ENCODE measurements around the gene POM121. TPM values are rescaled to one million over a fixed set of nuclear protein-coding genes. Genes with fewer than 3 reads are reported as not detected.
"Not testable (repeated sequence)": the region's sequence is repeated elsewhere in the genome, so short reads cannot be mapped to it uniquely, and the experiment has no call there.

POM121 gene
- total and polyA plus RNA-seq, 2 of the 8 experiments (the other 6 are each of a cell fraction or from before 2014, with no cell fraction given): 11.5 to 57.0 TPM

- H4K20me1 ChIP-seq (replicated peaks in 1 of 2; ENCODE audit: control insufficient read depth in 1 of 2, insufficient read depth in 2 of 2, low read length in 2 of 2); H3K36me3 ChIP-seq (ENCODE audit: control insufficient read depth in 2 of 4, insufficient read depth in 4 of 4, low read length in 3 of 4); H2BK15ac ChIP-seq (ENCODE audit: low read length); H3K9ac ChIP-seq (replicated peaks in 1 of 4; ENCODE audit: extremely low read depth in 1 of 4, low read depth in 3 of 4, low read length in 3 of 4); H3K4me2 ChIP-seq (ENCODE audit: insufficient read depth in 1 of 2, low read depth in 2 of 2, low read length in 2 of 2); H2BK20ac ChIP-seq (ENCODE audit: low read length); H3K4me3 ChIP-seq (ENCODE audit: extremely low read depth in 1 of 4, insufficient read depth in 2 of 4, low read depth in 3 of 4, low read length in 4 of 4); H2AK5ac ChIP-seq (ENCODE audit: low read depth, low read length); H2AFZ ChIP-seq (ENCODE audit: low read length); H3K56ac ChIP-seq (replicated peaks; ENCODE audit: insufficient read length, low read depth, low read length); H3K4me1 ChIP-seq (replicated peaks in 1 of 4; ENCODE audit: control insufficient read depth in 3 of 4, insufficient read depth in 4 of 4, low read length in 3 of 4); H2BK120ac ChIP-seq (replicated peaks; ENCODE audit: low read depth, low read length); H3K18ac ChIP-seq (ENCODE audit: extremely low read depth, low read length); H3K79me2 ChIP-seq (ENCODE audit: control insufficient read depth in 1 of 2, insufficient read depth in 2 of 2, low read length in 2 of 2); H3K23ac ChIP-seq (ENCODE audit: insufficient read length); H2BK5ac ChIP-seq (ENCODE audit: low read depth, low read length); FAIRE-seq; H3K27ac ChIP-seq (ENCODE audit: low read depth, low read length); H4K8ac ChIP-seq (ENCODE audit: extremely low read depth, insufficient read depth, low read length); H3K14ac ChIP-seq (ENCODE audit: insufficient read length); H3K79me1 ChIP-seq (ENCODE audit: low read depth, low read length); H3K23me2 ChIP-seq (ENCODE audit: low read depth, low read length); H4K91ac ChIP-seq (replicated peaks; ENCODE audit: insufficient read length, low read length); DNase-seq (ENCODE audit: low read depth in 1 of 2, low spot score in 2 of 2); H3K9me3 ChIP-seq (ENCODE audit: insufficient read depth in 2 of 2, low read depth in 1 of 2, low read length in 1 of 2); H3K27me3 ChIP-seq (replicated peaks in 1 of 4; ENCODE audit: control insufficient read depth in 3 of 4, extremely low read depth in 1 of 4, insufficient read depth in 3 of 4, low read length in 3 of 4); POLR2A ChIA-PET (ENCODE audit: partially characterized antibody); H4K5ac ChIP-seq (ENCODE audit: insufficient read length, low read depth, low read length); H2BK12ac ChIP-seq (ENCODE audit: low read depth, low read length); H3K4ac ChIP-seq (replicated peaks; ENCODE audit: insufficient read length, low read depth, low read length); CTCF ChIA-PET (ENCODE audit: partially characterized antibody): not testable (repeated sequence)
- no CpG with 5 or more reads among the region's 11 CpGs for WGBS, 2 experiments (ENCODE audit: extremely low coverage in 1 of 2, insufficient coverage in 1 of 2, insufficient read length in 1 of 2, insufficient replicate concordance in 2 of 2, low coverage in 1 of 2, low lambda C conversion rate in 2 of 2, missing lambda C conversion rate in 1 of 2)
These were observed 73.1 kb downstream of the POM121 start for GRCh38 chr7:72997887-72998468.

Small RNAs within 50 kb of the gene (small RNA-seq; reads per million reads assigned to genes)
- gene RF00019 (ENCODE audit: insufficient read depth): not detected

Other genes with a start within 250 kb of the POM121 start
- 11.5 and 12.6 TPM in 2 replicates for gene TYW1B, start 96.9 kb upstream of the POM121 start, total RNA-seq (2021; fragmentation: NEBNext Ultra II Directional; extraction: Animal tissue kit (Norgen Biotek cat#: 25700))
- 3.9 and 6.8 TPM in 2 replicates for gene TYW1B, start 96.9 kb upstream of the POM121 start, polyA plus RNA-seq (2011; rRNA removed)
- gene TRIM74, start 44.4 kb downstream of the POM121 start, total RNA-seq (2021; fragmentation: NEBNext Ultra II Directional; extraction: Animal tissue kit (Norgen Biotek cat#: 25700)): 0.52 TPM in 1 of 2 replicates, not detected in the other
- gene TRIM74, start 44.4 kb downstream of the POM121 start, polyA plus RNA-seq (2011; rRNA removed): not detected in 2 replicates
- gene SPDYE8, start 104.7 kb downstream of the POM121 start, total RNA-seq (2021; fragmentation: NEBNext Ultra II Directional; extraction: Animal tissue kit (Norgen Biotek cat#: 25700)): not detected in 2 replicates
- gene SPDYE8, start 104.7 kb downstream of the POM121 start, polyA plus RNA-seq (2011; rRNA removed): not detected in 2 replicates
- not detected in 2 replicates for gene SPDYE11, start 132.8 kb downstream of the POM121 start, total RNA-seq (2021; fragmentation: NEBNext Ultra II Directional; extraction: Animal tissue kit (Norgen Biotek cat#: 25700))
- gene SPDYE11, start 132.8 kb downstream of the POM121 start, polyA plus RNA-seq (2011; rRNA removed): not detected in 2 replicates
- not detected in 2 replicates for gene SPDYE9, start 160.9 kb downstream of the POM121 start, total RNA-seq (2021; fragmentation: NEBNext Ultra II Directional; extraction: Animal tissue kit (Norgen Biotek cat#: 25700))
- gene SPDYE9, start 160.9 kb downstream of the POM121 start, polyA plus RNA-seq (2011; rRNA removed): not detected in 2 replicates

All from H1 (cell line).